ENCODE results near the gene RARRES2.
"Not testable (repeated sequence)": the region's sequence is repeated elsewhere in the genome, so short reads cannot be mapped to it uniquely, and the experiment has no call there.

DNA sequence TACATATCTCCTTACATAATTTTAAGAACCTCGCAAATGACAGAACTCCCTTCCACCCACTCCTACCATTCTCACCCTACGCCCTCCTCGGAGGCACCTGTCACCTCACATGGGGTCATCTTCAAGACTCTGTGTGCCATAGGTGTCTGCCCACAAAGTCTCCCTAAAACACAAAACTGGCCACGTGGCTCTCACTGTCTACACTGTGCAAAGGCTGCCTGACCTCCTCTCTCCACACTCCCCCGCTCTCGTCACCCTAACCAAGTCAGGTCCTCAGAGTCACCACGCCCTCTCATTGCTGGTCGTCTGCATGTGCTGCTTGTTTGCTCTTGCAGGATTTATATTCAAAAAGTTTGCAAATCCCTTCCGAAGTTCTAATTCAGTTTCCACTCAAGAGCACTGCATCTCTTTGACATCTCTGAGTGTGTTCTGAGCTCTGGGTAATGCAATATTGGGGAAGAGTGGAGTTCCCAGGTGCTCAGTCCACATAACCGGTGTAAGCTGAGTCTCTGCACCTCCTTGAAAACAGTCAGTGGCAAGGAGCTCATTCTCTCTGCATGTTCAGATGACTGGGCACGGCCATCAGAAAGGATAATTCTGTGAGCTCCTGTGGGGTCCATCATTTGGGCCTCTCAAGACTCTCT is 36.0 kb downstream of the RARRES2 start:
- TF ChIP-seq POLR2A (IDR thresholded peaks at IDR 0.05; ENCODE audit: low read length); GATA1 (IDR thresholded peaks at IDR 0.05; ENCODE audit: low read depth, low read length): not testable (repeated sequence)

Data from erythroblast (primary cell).